NCI-H460 (cell line): ENCODE measurements around the gene GPBAR1. TPM values are rescaled to one million over a fixed set of nuclear protein-coding genes. Genes with fewer than 3 reads are reported as not detected.

ENCODE experiments used
- DNase-seq: peaks from one replicate; pipeline ENCODE4 v3.0.0-alpha.2; 2016; ENCODE audit warnings: low read depth; ENCODE audit errors: extremely low read depth
- total RNA-seq: library from RNA; depleted of rRNA; stranded (reverse); fragments of >200 nt; shearing (Covaris generic); gene quantifications from 2 replicates; pipeline ENCODE4 v1.2.3, GENCODE V29; 2014

The GPBAR1 gene
- total RNA-seq, 1 experiment from 2014 or later, result 0.15 TPM

GRCh38 chr2:218238887-218239286 lies 21.9 kb upstream of the GPBAR1 start:
- no peak for DNase-seq

GRCh38 chr2:218244204-218244603 lies 16.6 kb upstream of the GPBAR1 start:
- no peak for DNase-seq

GRCh38 chr2:218244665-218245064 lies 16.1 kb upstream of the GPBAR1 start:
- DNase-seq, result no peak

GRCh38 chr2:218245214-218245613 lies 15.6 kb upstream of the GPBAR1 start:
- no peak for DNase-seq

GRCh38 chr2:218249691-218250090 lies 11.1 kb upstream of the GPBAR1 start:
- no peak for DNase-seq

- DNase-seq, result no peak
Measured at GRCh38 chr2:218252509-218253231, 8.1 kb upstream of the GPBAR1 start.

- DNase-seq, result no peak
Measured at GRCh38 chr2:218253232-218253625, 7.6 kb upstream of the GPBAR1 start.

GRCh38 chr2:218255446-218255845 lies 5.4 kb upstream of the GPBAR1 start:
- DNase-seq, result no peak

- no peak for DNase-seq
Measured at GRCh38 chr2:218256612-218257350, 4.0 kb upstream of the GPBAR1 start.

- DNase-seq, result no peak
Measured at GRCh38 chr2:218257390-218257981, 3.3 kb upstream of the GPBAR1 start.

- DNase-seq, result no peak
Measured at GRCh38 chr2:218259099-218259961, 1.5 kb upstream of the GPBAR1 start.

- no peak for DNase-seq
Measured at GRCh38 chr2:218260166-218260565, 649 bp upstream of the GPBAR1 start.

- DNase-seq, result no peak
Measured at GRCh38 chr2:218261423-218262236, 815 bp downstream of the GPBAR1 start.

GRCh38 chr2:218262237-218262600 lies 1.4 kb downstream of the GPBAR1 start:
- DNase-seq, result no peak

GRCh38 chr2:218262631-218263586 lies 2.1 kb downstream of the GPBAR1 start:
- DNase-seq, result no peak

- DNase-seq, result no peak
Measured at GRCh38 chr2:218263817-218264641, 3.2 kb downstream of the GPBAR1 start.

GRCh38 chr2:218264773-218265561 lies 4.2 kb downstream of the GPBAR1 start:
- DNase-seq, result no peak
